ENCODE results near the gene NTM. TPM values are rescaled to one million over a fixed set of nuclear protein-coding genes. Genes with fewer than 3 reads are reported as not detected.

The NTM gene
- total RNA-seq, 1 experiment from 2014 or later: 9.9 TPM

GRCh38 chr11:131903074-131903473 is 532.7 kb downstream of the NTM start:
- no CpG with 5 or more reads among the region's 5 CpGs for WGBS (ENCODE audit: extremely low coverage, insufficient read length, low lambda C conversion rate)
- H3K27ac Mint-ChIP-seq: no peak overlapping the region
- no peak overlapping the region for H3K4me3 Mint-ChIP-seq
- no peaks in the 10 kb centered on the region for H3K79me2 ChIP-seq (ENCODE audit: insufficient read depth, low read length)
- peaks cover 11% of the 10 kb centered on the region; the same call in 1 of the 2 replicates for H3K4me1 ChIP-seq (ENCODE audit: insufficient read depth, low read length)
- H3K23ac ChIP-seq (ENCODE audit: insufficient read length, low read depth, low read length): no peak overlapping the region
- no peak overlapping the region for H3K27ac ChIP-seq (ENCODE audit: insufficient read length, low read depth, low read length)
- H2AFZ ChIP-seq (ENCODE audit: low read length): no peak overlapping the region
- H2BK15ac ChIP-seq (ENCODE audit: low read depth, low read length): no peak overlapping the region
- DNase-seq: no peak
- H2BK12ac ChIP-seq (ENCODE audit: insufficient read length, low read depth, low read length): no peak overlapping the region
- no peak overlapping the region for H2AK5ac ChIP-seq (ENCODE audit: insufficient read length, low read length)
- H3K9me3 ChIP-seq (ENCODE audit: control insufficient read depth, low read depth, low read length): no peaks in the 10 kb centered on the region
- peaks cover 31 to 34% of the 10 kb centered on the region in 2 experiments for H3K4me1 Mint-ChIP-seq
- no peak overlapping the region for H4K8ac ChIP-seq (replicated peaks; ENCODE audit: insufficient read length, low read depth, low read length)
- no peak overlapping the region for H4K5ac ChIP-seq (ENCODE audit: insufficient read length, low read depth, low read length)
- no peaks in the 10 kb centered on the region for H4K20me1 ChIP-seq (ENCODE audit: control insufficient read depth, insufficient read depth, insufficient read length)
- H3T11ph ChIP-seq (ENCODE audit: low read length): no peak overlapping the region
- no peaks in the 10 kb centered on the region for H3K9me3 Mint-ChIP-seq
- no peak overlapping the region for H3K4me2 ChIP-seq (ENCODE audit: insufficient read depth, insufficient read length, low read length)
- no peaks in the 10 kb centered on the region for H3K23me2 ChIP-seq (ENCODE audit: insufficient read length, low read depth, low read length, poor library complexity, severe bottlenecking)
- no peak overlapping the region for H2BK5ac ChIP-seq (ENCODE audit: insufficient read length, low read length)
- no peak overlapping the region for H2BK20ac ChIP-seq (ENCODE audit: low read depth, low read length, poor library complexity, severe bottlenecking)
- peaks cover 4% of the 10 kb centered on the region; the same call in 1 of the 2 replicates for H3K27me3 Mint-ChIP-seq (ENCODE audit: low read depth)
- no peaks in the 10 kb centered on the region; a peak in 1 of 7 replicates for H3K36me3 Mint-ChIP-seq (ENCODE audit: insufficient read depth in 1 of 3, low read depth in 3 of 3)
- no peaks in the 10 kb centered on the region for H3K27me3 ChIP-seq (ENCODE audit: insufficient read depth, low read length)
- no peak overlapping the region for H2BK120ac ChIP-seq (ENCODE audit: low read depth, low read length, poor library complexity, severe bottlenecking)
- H3K79me1 ChIP-seq (ENCODE audit: insufficient read depth, low read depth, low read length, poor library complexity, severe bottlenecking): no peaks in the 10 kb centered on the region
- no peak for TF ChIP-seq CTCF (conservative IDR thresholded peaks at IDR 0.05)
- H3K18ac ChIP-seq (ENCODE audit: insufficient read length, low read depth, low read length): no peak overlapping the region
- H4K91ac ChIP-seq (ENCODE audit: insufficient read length, low read depth, low read length): no peak overlapping the region
- no peak overlapping the region for H3K4ac ChIP-seq (ENCODE audit: low read depth, low read length)
- no peak overlapping the region for H3K9ac ChIP-seq (ENCODE audit: extremely low read depth, insufficient read length, low read length)
- no peak overlapping the region for H3K14ac ChIP-seq (ENCODE audit: insufficient read depth, low read length)
- no peak overlapping the region for H3K56ac ChIP-seq (ENCODE audit: insufficient read length, low read depth, low read length)
